HG02759 (cell line): ENCODE results near the gene UBE2G2.

Source experiments
- ATAC-seq: cut with Tn5 transposase; IDR thresholded peaks from one replicate; pipeline ENCODE4 v1.9.1; 2021; ENCODE audit warnings: mild to moderate bottlenecking, moderate library complexity; ENCODE audit not compliant: unreplicated experiment

UBE2G2 gene

DNA sequence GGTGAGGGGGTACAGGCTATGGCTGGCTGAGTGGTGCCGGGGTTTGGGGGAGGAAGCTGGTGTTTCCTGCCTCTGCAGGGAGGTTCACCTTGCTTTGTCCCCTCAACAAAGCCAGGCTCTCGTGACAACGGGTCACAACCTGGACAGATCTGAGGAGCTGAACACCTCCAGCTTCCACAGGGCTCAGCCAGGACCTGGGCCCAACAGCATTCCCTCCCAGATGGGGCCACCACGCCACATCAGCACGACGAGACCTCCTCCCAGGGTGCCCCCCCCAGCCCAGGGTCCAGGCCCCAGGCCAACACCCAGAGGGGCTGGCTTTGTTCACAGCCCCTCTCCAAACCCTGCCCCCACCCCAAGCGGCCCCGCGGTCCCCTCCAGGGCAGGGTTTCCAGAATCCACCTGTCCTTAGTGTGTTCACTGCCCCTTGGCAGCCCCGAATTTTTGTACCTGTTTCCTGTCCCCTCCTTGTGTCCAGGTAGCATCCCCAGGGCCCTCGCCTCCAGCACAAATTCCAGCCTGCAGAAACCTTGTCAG is 34.7 kb downstream of the UBE2G2 start:
- no peak for ATAC-seq

DNA sequence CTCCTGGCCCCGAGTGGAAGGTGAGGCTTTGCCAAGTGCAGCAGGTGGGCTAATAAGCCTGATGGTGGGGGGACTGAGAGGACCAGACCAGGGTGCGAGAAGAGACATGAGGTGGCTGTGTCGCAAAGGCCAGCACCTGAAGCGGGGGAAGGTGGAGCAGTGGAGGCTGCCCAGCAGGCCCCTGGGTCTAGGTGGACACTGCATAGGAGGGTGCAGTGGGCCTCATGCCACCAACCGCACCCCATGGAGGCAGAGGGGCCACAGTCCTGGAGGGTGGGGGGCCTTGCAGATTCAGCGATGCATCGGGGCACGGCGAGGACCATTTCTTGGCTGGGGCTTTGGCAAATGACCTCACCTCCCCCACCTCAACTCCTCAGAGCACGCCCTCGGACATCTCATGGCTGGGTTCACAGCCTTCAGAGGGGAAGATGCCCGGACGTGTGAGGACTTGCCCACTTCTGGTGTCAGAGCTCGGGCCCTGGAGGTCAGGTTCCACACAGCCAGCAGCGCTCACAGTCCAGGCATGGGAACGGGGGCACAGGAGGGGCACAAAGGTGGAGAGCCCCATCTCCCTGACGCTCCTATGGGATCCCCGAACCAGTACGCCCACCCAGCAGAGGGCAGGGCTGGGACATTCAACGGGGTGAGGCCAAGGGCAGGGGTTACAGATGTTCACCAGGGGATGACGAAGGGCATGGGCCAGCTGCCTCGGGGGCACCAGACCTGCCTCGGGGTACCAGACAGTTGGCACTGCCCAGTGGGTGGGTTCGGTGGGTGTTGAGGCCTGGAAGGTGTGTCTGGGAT is 35.4 kb downstream of the UBE2G2 start:
- no peak for ATAC-seq

DNA sequence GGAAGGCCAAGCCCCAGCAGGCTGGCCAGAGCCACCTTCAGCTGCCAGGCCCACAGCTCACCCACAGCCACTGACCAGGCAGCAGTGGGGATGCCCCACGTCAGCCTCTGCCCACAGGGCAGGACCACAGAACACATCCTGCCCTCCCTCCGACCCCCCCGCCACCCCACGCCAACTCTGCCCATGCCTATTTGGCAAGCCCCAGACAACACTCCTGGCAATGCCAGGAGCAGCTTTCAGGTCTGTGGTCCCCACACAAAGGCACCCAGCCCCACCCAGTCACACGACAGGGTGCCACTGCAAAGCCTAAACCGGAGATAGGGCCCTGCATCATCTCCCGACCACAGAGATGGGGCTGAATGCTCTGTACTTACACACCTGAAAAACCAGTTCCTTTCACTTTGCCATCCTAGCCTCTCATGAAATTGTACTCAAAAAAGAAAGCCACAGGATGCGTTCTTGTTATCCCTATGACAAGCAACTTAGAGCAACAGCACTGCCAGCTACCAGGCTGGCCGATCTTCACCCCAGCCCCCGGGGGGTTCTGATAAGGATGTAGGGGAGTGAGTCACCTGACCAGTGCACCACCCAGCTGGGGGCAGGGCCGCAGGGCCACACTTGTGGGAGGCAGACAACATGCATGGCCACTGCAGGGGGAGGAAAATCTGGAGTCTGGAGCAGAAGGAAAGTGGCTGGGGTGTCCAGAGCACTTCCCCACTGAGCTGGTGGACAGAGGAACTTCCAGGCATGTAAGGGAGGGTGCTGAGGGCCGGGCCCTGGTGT is 36.2 kb downstream of the UBE2G2 start:
- ATAC-seq: no peak

DNA sequence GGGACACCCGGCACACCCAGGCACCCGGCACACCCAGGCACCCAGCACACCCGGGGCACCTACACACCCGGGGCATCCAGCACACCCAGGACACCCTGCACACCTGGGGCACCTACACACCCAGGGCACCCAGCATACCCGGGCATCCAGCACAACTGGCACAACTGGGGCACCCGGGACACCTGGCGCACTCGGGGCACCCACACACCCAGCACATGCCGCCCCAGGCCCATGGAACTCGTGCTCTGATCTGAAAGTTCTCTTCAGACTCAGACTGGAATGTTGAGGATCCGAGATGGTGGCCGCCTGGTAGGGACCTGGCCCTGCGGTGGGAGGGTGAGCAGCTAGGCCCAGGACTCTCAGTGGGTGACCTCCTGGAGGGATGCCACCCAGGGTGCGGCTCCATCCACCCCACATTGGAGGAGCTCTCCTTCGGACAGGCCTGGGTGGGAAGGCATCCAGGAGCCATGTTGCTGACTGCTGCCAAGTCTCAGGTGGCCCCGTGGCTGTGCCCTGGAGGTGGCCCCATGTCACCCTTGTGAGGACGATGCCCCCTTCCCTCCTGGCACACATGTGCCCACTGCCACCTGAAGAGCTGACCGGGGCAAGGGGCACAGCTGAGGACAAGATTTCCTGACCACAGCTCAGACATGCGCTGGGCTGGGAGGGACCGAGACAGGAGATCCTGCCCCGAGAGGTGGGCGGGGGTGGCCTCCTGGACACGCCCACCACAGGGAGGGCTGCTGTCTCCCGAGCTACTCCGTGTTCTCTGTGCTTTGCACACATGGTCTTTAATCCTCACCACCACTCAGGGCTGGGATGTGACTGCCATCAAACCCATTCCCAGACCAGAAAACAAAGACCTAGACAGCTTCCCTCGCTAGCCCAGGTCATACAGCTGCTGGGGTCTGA is 37.0 kb downstream of the UBE2G2 start:
- ATAC-seq: no peak

DNA sequence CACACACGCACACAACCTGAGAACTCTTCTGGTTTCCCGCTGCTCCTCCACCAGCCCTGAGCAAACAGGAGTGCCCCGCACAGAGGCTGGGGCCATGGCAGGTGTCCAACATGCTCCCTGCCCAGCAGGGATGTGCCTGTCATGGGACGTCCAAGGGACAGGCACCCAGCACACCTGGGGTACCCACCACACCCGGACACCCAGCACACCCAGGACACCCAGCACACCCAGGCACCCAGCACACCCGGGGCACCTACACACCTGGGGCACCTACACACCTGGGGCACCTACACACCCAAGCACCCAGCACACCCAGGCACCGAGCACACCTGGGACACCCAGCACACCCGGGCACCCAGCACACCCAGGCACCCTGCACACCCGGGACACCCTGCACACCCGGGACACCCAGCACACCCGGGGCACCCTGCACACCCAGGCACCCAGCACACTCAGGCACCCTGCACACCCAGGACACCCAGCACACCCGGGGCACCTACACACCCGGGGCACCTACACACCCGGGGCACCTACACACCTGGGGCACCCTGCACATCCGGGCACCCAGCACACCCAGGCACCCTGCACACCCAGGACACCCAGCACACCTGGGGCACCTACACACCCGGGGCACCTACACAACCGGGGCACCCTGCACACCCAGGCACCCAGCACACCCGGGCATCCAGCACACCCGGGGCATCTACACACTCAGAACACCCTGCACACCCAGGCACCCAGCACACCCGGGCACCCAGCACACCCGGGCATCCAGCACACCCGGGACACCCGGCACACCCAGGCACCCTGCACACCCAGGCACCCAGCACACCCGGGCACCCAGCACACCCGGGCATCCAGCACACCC is 37.9 kb downstream of the UBE2G2 start:
- no peak for ATAC-seq

DNA sequence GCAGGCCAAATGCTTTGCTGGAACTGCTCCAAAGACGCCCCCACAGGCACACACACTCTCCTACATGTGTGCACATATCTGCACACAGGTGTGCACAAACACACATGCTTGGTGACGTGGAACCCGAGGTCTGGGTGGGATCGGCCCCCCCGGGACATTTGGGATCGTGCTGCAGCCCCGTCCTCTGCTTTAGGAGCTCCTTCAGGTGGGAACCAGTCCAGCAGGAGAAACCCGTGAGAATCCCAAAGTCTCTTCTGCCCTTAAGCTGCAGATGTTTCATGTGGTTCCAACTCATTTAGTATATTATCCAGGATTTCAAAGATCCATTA is 38.6 kb downstream of the UBE2G2 start:
- ATAC-seq: no peak

DNA sequence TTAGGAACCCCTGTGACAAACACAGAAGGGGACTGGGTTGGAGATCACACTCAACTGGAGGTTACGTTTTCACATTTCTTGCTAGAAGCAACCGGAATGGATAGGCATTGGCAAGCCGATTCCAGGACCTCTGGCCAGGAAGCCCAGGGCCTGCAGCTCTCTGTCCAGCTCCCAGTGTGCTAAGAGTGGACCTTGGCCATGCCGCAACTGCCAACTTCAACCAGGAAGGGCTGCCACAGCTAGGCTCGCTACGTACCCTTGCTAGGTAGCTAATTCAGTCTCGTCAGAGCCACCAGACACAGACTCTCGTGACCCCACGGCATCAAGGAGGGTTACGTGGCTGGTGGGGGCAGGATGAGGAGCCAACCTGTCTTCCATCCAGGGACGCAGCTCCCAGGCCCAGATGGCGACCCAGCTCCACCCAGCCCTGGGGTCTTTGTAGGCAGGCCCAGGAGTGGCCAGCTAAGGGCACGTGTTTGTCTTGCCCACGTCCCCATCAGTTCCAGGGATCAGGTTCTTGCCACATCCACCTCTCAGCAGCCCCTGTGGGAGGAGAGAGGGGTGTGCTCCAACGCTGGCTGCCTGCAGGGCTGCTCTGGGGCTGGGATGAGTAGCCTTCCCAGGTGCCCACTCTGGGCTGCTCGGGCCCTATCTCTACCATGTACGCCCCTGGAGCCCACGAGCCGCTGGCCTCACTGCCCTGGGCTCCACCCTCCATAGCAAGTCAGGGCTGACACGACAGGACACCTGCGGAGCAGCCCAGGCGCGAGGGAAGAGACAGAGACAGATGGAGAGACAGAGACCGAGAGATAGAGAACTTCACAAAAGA is 39.2 kb downstream of the UBE2G2 start:
- no peak for ATAC-seq

DNA sequence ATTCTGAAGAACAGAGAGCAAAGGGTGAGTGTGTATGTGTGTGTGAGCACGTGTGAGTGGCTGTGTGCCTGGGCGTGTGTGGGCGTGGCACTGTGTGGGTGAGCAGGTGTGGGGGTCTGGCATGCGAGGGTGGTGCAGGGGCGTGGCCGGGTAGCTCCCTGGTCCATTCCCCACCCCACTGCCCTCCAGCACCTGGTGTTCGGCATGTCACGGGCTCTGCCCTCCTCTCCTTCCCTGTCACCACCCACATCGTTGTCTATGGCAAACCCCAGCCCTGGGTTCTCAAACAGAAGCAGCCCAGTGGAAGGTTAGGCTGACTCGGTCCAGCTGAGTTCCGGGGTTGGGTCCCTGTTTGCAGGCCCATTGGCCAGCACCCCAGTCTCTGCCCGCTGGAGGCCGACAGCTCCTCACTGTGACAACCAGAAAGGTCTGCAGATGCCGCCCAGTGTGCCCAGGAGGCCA is 39.8 kb downstream of the UBE2G2 start:
- ATAC-seq: no peak

DNA sequence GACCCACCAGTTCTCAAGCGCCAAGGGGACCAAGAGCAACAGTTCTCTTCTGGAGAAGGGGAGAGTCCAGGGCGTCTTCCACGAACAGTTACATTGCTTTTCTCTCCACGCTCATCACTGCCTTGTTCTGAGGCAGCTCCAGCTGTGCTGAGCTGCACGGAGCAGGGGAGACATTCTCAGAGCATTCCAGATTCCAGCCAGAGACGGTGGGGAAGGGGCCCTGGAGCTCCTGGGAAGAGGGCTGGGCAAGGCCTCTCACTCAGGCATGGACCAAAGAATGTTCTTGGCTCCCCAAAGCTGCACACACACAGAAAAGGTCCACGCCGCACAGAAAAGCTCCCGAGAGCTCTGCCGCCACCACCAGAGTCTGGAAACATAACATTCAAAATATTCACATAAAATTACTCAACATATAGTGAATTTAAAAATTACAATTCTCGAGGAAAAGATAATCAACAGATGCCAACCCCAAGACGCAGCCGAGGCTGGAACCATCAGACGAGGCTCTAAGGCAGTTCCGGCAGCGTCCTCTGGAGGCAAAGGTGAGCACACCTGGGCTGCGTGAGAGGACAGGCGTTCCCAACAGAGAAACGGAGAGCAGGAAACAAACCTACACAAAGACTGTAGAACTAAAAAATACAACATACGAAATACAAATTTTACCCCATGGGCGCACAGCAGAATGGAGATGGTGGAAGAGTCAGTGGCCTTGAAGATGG is 40.5 kb downstream of the UBE2G2 start:
- no peak for ATAC-seq

DNA sequence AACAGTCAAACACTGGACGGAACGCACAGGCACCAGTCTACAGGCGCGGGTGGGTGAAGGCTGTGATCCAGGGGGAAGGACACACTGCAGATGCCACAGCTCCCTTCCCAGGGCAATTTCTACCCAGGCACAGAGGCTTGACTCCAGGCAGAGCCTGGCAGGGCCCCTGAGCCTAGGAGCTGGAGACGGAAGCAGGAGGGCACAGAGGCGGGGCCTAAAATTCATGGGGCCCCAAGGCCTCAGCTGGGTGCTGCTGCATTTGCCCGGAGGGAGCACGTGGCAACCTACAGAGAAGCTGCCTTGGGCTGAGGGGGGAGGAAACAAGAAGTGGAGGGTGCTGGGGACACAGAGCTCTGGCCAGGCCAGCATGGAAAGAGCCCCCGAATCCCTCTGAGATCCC is 41.2 kb downstream of the UBE2G2 start:
- ATAC-seq: no peak

DNA sequence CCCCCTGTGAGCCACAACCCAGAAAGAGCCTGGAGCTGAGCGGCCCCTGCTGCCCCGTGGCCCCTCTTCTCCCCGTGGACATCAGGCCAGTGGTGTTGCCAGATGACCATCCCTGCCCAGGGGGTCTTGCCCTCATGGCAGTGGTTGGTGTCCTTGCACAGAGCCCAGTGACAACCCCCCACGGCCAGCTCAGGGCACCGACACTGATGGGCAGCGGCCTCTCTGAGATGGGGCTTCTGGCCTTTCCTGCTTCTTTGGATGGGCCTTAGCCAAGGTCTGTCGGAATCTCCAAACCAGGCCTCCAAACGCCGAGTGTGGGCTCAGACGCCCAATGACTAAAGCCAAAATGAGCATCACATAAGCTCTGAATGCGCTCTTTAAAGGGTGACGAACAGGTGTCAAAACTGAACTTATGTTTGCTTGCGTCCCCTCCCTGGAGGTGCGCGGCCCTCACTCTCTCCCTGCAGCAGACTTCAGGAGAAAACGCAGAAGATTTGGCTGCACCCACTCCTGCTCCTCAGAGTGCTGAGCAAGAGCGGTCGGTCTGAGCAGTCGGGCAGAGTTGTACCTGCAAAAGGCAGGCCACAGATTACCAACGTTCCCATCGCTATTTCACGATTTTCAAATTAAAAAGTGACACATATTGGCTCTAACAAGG is 41.9 kb downstream of the UBE2G2 start:
- ATAC-seq: no peak

DNA sequence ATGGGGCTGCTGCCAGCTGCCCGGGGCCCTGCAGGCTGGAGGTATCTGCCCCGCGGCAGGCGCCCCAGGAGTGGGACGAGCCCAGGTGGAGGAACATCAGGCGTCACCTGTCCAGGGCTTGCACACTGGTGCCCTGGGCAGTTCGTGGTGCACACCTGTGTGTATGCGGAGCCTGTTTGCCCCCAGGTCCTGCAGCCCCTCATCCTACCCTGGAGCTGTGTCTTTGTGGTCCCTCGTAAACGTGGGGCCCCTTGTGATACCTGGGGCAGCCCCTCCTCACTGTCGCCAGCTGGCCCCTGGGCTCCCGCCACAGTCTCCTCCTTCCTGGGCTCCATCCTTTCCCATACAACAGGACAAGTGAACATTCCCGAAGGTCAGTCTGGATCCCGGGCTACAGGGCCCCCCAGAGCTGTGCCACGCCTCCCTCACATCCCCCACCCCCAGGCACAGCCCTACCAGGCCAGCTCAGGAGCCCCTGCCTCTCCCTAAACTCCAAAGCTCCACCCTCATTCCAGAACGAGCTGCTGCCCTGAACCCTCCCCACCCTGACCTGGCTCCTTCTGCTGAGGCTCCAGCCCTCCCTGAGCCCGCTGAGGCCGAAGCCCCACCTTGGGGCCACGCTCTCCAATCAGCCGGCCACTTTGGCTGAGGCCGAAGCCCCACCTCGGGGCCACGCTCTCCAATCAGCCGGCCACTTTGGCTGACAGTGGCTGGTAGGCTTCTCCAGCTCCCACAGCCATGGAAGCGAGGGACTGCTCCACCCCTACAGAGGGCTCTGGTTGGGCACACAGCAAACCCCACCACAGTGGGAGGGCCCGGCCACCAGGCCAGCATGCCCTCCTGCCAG is 42.6 kb downstream of the UBE2G2 start:
- no peak for ATAC-seq

DNA sequence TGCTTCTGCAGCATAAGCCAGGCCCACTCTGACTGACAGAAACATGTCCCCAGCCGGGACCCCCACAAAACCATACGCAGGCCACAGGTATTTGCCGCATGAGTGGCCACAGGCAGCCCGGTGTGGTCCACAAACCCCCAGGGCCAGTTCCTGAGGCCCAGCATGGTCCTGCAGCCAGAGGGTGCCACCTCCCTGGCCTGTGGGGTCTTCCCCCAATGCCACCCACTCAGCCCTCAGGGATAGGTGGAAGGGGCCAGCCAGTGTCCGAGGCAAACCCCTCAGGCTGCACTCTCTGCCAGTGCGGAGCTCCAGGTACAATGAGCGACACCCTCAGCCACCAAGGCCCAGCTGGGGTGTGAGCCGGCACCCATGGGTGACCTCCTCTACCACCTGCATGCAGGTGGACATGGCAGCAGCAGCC is 43.5 kb downstream of the UBE2G2 start:
- ATAC-seq: no peak

DNA sequence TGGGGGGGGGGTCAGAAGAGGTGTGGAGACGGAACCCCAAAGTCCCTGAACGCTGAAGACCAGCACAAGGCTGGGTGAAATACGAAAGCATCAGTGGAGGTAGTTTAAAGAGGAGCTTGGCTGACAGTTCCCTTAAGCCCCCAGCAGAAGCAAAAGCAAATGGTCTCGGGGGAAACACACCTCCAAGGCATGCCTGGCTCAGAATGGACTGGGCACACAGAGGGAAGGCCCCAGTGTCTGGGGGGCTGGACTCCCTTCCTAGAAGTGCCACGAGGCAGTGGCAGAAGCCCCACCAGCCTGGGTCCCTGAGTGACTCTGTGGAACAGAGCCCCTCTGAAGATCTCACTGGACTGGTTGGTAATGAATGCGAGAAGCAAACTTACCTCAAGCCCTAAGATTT is 43.9 kb downstream of the UBE2G2 start:
- ATAC-seq: no peak

DNA sequence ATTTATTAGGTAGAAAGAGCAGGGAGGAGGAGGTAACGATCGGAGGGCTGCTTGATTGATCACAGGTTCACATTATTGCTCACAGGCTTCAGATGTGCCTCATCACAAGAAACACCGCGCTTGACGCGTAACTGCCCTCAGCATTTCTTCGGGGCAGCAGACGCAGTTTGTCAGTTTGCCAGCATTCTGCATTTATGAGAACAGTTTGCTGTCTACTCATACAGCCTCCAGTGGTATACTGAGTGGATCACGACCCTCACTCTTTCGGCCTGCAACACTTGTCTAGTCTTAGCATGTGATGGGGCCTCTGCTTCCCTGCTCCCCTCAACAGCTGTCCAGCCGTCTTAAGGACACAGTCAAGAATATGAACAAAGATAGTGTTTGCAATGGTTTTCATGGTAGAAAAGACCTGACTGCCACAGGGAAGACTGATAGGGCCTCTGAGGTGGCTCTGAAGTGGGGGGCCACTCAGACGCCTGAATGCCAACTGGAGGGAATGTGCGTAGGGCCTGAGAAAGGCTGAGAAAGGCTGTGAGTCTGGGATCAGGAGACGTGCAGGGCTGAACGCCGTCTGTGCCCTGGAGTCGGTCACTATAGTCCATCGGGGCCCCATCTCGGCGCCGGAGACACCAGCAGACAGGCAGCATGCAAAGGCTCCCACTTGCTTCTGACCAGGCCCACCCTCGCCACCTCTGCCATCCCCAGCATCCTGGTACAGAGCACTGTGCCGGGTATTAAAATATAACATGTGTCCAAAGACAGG is 45.0 kb downstream of the UBE2G2 start:
- ATAC-seq: no peak

DNA sequence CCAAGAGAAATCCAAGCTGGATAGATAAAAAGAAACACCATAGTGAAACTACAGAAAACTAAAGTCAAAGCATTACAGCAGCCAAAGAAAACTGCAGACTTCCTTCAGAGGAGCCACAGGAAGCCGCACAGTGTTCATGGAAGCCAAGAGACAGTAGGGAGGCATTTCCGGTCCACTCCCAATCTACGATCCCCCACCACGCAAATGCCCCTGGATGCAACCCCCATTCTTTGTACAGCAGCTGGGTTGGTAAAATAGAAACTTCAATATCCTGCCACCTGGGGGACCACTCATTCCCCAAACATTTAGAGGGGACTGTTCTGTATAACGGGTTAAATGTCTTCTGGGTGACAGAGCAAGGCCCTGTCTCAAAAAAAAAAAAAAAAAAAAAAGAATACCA is 46.4 kb downstream of the UBE2G2 start:
- ATAC-seq: no peak
